HG03103 (cell line): ENCODE data around the gene STAT4.

Source experiments
- ATAC-seq: cut with Tn5 transposase; IDR thresholded peaks from one replicate; pipeline ENCODE4 v1.9.1; 2021; ENCODE audit warnings: low read depth; ENCODE audit not compliant: unreplicated experiment

STAT4 gene

GRCh38 chr2:191087311-191087710 is 63.5 kb downstream of the STAT4 start:
- ATAC-seq, result no peak

- ATAC-seq, result no peak
Observed at GRCh38 chr2:191086706-191087105, 64.1 kb downstream of the STAT4 start.

GRCh38 chr2:191083540-191083939 is 67.3 kb downstream of the STAT4 start:
- ATAC-seq, result no peak

- ATAC-seq, result no peak
Observed at GRCh38 chr2:191082321-191082720, 68.5 kb downstream of the STAT4 start.

- no peak for ATAC-seq
Observed at GRCh38 chr2:191081411-191082155, 69.2 kb downstream of the STAT4 start.

- ATAC-seq, result no peak
Observed at GRCh38 chr2:191078165-191078867, 72.5 kb downstream of the STAT4 start.

GRCh38 chr2:191070276-191070675 is 80.5 kb downstream of the STAT4 start:
- ATAC-seq, result no peak

- ATAC-seq, result no peak
Observed at GRCh38 chr2:191069606-191070005, 81.2 kb downstream of the STAT4 start.

- no peak for ATAC-seq
Observed at GRCh38 chr2:191066919-191067233, 83.9 kb downstream of the STAT4 start.

- no peak for ATAC-seq
Observed at GRCh38 chr2:191066197-191066918, 84.4 kb downstream of the STAT4 start.

GRCh38 chr2:191065785-191066184 is 85.0 kb downstream of the STAT4 start:
- ATAC-seq, result no peak

- no peak for ATAC-seq
Observed at GRCh38 chr2:191064590-191064989, 86.2 kb downstream of the STAT4 start.

- no peak for ATAC-seq
Observed at GRCh38 chr2:191063584-191063983, 87.2 kb downstream of the STAT4 start.

GRCh38 chr2:191061381-191061980 is 89.3 kb downstream of the STAT4 start:
- ATAC-seq, result no peak

- no peak for ATAC-seq
Observed at GRCh38 chr2:191059308-191059707, 91.5 kb downstream of the STAT4 start.

- ATAC-seq, result no peak
Observed at GRCh38 chr2:191056228-191056627, 94.6 kb downstream of the STAT4 start.

GRCh38 chr2:191053256-191053655 is 97.5 kb downstream of the STAT4 start:
- ATAC-seq, result no peak

- ATAC-seq, result peak; percentile 51
Observed at GRCh38 chr2:191051825-191052778, 98.7 kb downstream of the STAT4 start.

GRCh38 chr2:191051177-191051576 is 99.6 kb downstream of the STAT4 start:
- ATAC-seq, result no peak

- no peak for ATAC-seq
Observed at GRCh38 chr2:191050640-191050987, 100.2 kb downstream of the STAT4 start.
